GM04504 (cell line): ENCODE measurements around the gene ABCB9.

ENCODE experiments used
- DNase-seq: peaks from one replicate; pipeline ENCODE4 v3.0.0-alpha.2; 2012; ENCODE audit warnings: low read depth

ABCB9 gene

DNA sequence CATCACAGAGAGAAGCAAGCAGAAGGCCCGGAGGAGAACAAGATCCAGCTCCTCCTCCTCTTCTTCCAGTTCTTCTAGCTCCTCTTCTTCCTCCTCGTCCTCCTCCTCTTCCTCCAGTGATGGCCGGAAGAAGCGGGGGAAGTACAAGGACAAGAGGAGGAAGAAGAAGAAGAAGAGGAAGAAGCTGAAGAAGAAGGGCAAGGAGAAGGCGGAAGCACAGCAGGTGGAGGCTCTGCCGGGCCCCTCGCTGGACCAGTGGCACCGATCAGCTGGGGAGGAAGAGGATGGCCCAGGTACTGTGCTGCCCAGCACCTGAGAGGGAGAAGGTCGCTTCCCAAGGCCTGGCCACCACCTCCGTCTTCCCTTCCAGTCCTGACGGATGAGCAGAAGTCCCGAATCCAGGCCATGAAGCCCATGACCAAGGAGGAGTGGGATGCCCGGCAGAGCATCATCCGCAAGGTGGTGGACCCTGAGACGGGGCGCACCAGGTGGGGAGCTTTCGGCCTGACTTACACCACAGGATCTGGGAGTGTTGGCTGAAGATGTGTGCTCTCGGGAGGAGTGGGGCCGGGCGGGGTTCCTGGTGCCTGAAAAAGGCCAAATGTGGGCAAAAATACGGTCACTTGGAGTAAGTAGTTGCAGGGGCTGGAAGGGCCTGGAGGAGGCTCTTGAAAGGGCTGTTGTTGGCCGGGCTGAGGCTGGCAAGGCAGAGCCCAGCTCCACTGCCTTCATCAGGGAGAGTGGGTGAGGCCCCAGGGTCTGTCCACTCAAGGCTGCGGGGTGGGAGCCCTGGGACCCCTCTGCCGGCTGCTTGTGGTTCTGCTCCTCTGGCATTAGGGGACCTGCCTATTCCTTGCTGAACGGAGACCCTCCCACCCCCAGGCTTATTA lies 15.6 kb upstream of the ABCB9 start:
- DNase-seq: no peak

DNA sequence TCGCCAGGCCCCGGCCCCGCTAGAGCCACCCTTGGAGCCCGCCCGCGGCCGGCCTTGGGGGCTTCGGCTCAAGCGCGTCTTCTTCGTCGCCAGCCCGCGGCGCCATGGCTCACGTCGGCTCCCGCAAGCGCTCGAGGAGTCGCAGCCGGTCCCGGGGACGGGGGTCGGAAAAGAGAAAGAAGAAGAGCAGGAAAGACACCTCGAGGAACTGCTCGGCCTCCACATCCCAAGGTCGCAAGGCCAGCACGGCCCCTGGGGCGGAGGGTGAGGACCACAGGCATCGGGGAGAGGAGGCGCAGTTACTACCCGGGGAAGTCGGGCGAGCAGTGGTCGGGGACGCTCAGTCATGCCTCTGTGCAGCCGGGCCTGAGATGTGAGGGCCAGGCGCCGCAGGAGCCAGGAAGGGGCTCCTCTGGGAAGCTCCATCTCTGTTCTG lies 14.8 kb upstream of the ABCB9 start:
- DNase-seq: no peak

DNA sequence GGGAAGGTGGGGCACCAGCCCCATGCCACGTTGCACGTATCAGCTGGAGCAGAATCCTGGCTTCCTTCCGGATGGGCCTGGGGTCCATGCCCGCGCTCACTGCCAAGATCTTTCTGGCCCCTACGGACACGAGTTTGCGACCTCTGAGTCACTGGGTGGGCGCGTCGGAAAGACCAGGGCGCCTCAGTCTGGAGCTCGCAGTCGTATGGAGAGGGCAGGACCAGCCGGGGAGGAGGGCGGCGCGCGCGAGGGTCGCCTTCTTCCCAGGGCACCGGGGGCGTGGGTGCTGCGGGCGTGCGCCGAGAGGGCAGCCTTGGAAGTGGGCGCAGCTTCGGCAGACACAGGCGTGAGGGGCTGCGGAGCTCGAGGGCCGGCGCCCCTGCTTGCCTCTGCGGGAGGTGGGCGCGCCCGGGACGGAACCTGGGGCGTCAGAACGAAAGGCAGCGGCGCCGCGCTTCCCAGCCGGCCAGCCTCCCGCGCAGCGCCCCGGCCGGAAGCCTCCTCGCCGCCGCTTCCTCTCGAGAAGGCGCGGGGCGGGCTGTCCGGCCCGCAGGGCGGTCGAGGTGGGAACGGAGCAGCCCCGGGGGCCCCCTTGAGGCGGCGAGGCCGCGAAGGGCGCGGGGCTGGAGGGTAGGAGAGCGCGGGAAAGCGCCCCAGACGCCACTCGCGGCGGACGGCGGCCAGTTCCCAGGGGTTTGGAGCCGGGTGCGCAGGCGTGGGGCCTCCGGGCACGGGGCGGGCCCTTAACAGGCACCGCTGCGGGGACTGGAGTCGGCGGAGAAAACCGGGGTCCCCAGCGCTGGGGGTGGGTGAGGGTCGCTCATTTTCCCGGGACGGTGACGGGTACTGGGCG lies 14.1 kb upstream of the ABCB9 start, which contains the start of gene ARL6IP4:
TSS of gene ARL6IP4 (plus strand) at position 499 of the 853 bp plus-strand sequence. CDS start 459 bp downstream, outside the sequence.
- peak; percentile 30 for DNase-seq

DNA sequence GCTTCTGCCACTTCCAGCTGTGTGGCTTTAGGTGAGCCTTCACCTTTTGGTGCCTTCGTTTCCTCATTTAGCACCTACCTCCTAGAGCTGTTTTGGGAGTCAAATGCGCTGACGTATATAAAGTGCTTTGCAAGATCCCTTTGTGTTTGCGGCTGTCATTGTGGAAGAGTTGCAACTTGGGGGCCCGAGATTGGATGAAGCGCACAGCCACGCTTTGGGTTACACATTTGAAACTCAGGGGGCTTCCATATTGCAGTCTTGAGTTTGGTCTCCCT lies 13.6 kb upstream of the ABCB9 start:
- DNase-seq: no peak

DNA sequence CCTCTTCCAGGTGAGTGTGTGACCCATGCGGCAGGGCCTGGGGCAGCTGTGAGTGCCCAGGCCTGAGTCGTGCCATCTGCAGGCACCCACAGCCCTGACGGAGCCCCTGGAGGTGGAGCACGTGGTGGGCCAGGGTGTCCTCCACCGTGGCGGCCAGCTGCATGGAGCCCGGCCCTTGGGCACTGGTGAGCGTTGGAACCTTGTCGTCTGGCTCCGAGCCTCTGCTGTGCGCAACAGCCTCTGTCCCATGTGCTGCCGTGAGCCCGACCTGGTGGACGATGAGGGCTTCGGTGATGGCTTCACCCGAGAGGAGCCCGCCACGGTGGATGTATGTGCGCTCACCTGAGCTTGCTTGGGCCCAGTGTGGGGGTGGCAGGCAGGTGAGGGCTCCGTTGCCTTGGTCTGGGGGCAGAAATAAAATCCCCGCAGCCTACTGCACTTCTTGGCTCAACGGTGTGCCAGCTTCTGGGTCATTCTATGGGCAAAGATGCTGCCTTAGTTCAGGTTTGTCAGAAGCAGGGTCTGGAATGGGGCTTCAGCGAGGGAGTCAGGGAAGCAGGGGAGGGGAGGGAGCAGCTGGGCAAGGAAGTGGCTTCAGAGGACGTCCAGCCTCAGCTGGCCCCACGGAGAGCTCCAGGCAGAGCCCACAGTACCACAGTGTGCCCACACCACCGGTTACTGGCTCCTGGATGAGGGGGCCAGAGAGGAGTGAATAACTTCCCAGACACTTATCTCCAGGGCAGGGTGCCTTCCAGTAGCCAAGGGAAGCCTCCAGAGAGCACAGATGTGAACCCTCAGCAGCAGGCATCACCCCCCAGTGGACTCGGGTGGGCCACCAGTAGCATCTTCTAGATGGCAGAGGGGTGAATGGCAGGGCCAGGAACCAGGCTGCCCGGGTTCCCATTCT lies 13.0 kb upstream of the ABCB9 start:
- DNase-seq: no peak

DNA sequence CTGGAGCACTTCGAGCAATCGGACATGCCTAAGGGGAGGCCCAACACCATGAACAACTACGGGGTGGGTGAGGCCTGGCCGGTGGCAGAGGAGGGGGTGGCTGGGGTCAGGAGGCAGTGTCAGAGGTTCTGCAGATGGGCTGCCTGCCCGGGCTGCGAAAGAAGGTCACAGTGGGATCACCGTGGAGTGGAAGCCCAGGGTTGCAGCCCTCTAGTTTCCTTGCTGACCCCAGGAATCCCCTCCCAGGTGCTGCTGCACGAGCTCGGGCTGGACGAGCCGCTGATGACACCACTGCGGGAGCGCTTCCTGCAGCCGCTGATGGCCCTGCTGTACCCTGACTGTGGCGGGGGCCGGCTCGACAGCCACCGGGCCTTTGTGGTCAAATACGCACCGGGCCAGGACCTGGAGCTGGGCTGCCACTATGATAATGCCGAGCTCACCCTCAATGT lies 12.3 kb upstream of the ABCB9 start:
- DNase-seq: no peak

DNA sequence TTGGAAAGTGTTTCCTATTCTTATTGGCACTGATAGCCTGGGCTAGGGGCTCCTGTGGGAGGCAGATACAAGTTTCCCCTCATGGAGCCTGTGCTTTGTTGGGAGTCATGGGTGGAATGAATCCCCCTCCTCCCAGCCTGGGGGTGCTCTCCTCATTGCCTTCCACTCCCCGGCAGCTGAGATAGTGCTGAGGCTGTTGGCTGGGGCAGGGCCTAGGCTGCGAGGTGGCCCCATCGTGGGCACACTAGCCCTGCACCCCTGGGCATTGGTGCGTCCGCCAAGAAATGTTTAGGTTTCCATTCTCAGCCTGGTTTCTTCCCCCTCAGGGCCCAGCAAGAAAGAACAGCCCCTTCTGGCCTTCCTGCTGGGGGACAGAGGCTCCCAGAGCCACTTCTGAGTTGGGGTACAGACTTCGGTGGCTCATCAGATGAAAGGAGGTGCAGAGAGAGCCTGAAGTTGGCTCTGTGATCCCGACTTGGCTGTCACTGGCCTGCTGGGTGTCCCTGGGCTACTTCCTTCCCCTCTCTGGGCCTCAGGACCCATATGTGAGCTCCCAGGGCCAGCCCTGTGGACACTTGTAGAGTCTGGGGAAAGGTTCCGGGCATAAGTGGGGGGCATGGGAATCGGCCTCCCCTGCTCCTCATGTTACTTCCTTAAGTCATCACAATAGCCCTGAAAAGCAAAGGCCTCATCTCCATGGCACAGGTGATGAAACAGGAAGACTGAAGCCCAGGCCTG lies 11.6 kb upstream of the ABCB9 start:
- no peak for DNase-seq

DNA sequence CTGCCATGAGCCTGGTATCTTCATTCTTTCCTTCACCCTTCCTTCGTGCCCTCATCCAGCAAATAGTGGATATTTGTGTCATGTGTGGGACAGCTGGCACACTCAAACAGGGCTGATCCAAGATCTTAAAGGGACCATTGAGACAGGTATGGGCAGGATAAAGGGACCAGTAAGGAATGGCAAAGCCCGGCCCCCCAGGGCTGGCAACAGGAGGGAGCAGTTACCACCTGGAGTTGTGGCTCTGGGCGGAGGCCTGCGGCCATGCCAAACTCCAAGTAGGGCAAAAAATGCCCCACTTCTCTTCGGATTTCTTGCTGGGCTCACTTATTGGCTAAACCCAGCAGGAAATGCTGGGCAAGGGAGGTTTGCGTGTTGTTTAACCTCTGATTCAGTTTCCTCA lies 10.9 kb upstream of the ABCB9 start:
- no peak for DNase-seq

DNA sequence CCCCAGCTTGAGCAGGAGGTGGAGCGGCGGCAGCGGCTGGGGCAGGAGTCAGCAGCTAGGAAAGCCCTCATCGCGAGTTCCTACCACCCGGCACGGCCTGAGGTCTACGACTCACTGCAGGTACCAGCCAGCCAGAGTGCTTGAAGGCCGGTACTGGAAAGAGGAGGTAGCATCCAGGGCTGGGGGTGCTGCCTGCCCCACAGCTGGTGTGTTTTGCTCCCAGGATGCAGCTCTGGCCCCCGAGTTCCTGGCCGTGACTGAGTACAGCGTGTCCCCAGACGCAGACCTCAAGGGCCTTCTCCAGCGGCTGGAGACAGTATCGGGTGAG lies 10.3 kb upstream of the ABCB9 start:
- DNase-seq: no peak

DNA sequence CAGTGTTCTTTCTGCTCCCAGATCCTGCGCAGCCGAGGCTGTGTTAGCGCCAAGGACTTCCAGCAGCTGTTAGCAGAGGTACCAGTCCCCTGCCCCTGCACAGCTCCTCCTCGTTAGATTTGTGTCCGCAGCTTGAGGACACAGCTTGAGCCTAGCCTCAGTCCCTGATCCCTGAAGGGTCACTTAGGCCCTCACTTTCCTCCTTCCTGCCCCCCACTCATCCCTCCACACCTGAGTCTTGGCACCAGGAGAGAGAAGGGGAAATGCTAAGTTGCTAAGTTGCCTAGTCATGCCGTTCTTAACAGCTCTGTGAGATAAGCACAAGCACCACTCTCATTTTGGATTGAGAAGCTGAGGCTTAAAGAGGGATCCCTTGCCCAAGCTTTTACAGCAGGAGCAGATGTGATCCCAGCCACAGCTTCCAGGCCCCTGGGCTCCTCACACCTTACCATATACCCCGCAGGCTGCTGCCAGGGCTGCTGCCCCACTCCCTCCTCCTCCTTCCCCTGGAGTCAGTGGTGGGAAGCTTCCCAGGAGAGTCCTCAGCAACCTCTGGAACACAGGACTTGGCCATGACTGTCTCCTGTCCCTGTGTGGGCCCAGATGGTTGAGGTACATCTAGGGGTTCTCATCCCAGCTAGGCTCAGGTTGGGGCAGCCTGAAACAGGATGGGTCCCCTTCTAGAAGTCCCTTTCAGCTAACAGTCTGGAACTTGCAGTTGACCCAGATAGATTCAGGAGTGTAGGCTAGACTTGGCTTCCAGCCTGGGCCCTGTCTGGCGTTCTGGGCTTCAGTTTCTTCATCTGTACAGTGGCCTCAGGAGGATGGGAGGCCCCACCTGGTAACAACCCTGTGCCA lies 9.8 kb upstream of the ABCB9 start:
- no peak for DNase-seq

DNA sequence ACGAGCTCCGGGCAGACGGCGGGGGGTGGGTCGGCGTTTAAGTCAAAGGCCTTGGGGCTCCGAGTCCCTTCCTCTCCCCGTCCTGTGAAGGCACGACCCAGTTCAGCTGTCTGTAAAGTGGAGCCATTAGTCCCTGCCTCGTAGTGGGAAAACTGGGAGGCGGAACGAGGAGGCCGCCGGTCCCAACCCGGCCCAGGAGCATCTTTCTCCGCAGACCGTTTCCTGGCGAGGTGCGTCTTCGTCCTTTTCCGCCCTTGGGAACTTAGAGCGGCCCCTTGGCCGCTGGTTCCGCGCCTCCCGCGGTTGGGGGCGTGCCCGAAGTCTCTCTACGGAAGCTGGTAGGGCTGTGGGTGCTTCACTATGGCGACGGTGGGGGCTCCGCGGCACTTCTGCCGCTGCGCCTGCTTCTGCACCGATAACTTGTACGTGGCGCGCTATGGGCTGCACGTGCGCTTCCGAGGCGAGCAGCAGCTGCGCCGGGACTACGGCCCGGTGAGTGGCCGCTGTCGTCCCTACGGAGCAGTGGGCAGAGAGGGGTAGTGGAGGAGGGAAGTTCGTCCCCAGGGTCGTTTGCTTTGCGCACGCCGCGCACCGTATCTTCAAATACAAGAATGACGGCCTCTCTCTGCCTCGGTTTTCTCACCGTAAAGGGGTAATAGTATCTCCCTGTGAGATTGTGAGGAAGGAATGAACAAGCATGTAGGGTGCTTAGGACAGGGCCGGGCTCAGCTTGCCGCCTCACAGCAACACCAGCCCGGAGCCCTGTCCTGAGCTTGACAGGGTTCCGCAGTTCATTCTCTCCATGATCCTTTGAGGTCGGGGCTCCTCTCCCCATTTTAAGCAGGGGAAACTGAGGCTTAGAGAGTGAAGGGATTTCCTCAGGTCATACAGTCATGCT lies 8.9 kb upstream of the ABCB9 start, which contains the start of gene OGFOD2:
TSS of gene OGFOD2 (plus strand) at position 353 of the 898 bp plus-strand sequence. CDS start at position 361, 8 bp downstream.
- DNase-seq: peak; percentile 80

DNA sequence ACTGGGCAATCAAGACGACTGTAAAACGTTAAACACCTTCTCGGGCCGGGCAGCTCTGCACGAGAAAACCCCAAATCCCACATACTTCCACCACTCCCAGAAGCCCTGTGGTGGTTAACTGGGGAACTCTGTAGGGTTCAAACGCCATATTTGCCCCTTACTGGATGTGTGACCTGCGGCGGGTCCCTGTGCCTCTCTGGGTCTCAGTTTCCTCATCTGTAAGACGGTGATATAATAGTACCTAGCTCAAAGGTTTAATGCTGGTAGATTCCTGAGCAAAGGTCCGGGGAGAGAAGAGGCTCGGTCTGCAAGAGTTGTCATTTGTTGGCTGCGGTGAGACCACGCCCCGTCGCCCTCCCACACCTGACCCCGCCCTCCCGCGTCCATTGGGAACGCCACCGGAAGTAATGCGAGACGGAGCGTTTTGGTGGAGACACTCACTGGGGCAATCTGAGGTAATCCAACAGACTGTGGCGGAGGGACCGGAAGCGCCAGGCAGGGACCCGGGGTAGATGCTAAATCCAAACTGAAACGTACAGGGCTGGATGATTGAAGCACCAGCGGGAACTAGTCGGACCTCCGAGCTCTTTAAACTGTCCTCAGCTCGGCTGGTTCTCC lies 8.1 kb upstream of the ABCB9 start:
- peak; percentile 98 for DNase-seq

DNA sequence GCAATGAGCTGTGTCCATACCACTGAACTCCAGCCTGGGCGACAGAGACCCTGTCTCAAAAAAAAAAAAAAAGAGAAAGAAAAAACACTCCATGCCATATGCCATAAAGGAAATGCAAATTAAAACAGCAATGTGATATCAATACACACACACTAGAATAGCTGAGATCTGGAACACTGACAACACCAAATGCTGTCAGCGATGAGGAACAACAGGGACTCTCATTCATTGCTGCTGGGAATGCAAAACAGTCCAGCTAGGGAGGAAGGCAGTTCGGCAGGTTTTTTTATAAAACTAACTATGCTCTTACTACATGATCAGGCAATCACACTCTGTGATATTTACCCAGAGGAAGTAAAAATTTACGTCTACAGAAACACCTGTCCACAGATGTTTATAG lies 3.4 kb upstream of the ABCB9 start:
- DNase-seq: no peak

DNA sequence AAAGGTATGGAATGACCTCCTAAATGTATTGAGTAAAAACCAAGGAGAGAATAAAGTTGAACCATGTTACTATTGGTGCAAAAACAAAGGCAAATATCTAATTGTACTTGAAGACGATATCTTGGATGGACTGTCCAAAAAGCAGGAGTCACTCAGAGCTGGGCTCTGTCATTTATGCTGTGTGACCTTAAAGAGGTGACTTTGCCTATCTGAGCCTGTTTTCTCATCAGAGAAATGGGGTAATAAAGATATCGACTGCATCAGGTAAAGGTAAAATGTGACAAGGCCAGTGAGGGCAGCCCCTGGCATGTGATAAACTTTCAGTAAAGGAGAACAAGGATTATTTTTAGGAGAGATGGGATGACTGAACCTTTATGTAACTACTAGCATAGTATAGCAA lies 1.8 kb upstream of the ABCB9 start:
- DNase-seq: no peak

DNA sequence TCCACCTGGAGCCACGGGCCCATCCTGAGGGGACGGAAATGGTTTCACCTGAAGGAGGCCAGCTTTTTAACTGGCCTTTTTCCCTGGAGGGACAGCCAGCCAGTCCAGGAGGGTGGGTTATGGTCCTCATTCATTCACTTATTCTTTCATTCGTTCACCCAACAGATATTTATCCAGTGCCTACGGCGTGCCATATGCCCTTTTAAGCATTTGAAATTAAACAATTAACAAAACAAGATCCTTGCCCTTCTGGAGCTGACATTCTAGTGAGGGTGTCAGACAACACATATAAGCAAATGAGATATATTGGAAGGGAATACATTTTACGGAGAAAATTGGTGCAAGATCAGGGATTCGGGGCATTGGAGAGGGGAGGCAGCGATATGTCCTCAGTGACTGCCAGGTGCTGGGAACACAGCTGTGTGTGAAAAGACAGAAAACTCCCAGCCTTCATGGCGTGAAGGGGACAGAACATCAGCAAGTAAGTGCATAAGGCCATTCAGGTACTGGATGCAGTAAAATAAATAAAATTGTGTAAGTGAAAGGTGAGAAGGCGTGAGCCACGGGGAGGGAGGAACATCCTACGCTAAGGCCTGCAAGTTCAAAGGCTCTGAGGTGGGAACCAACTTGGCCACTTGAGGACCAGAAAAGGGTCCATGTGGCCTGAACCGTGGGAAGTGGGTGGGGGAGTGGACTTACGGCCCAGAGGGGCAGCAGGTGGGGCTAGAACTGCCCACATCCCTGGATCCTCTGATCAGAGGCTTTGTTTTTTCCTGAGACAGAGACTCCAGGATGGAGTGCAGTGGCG lies 684 bp upstream of the ABCB9 start:
- DNase-seq: no peak

DNA sequence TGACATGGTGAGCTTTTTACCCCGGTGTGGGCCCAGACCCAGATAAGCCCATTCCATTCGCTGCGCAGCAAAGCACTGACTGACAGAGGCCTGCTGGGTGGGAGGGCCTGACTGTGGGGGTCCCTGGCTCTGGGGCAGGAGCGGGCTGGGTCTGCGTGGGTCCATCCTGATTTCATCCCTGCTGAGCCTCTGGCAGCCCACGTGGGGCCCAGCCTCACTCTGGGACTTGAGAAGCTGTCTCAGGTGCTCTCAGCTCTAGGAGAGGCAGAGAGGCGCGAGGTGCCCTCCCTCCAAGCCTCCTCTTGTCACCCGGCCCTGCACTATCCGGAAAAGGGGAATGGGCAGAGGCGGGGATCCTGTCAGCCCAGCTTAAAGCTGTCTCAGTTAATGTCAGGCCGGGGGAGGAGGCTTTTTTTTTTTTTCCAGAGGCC lies 927 bp downstream of the ABCB9 start:
- no peak for DNase-seq

DNA sequence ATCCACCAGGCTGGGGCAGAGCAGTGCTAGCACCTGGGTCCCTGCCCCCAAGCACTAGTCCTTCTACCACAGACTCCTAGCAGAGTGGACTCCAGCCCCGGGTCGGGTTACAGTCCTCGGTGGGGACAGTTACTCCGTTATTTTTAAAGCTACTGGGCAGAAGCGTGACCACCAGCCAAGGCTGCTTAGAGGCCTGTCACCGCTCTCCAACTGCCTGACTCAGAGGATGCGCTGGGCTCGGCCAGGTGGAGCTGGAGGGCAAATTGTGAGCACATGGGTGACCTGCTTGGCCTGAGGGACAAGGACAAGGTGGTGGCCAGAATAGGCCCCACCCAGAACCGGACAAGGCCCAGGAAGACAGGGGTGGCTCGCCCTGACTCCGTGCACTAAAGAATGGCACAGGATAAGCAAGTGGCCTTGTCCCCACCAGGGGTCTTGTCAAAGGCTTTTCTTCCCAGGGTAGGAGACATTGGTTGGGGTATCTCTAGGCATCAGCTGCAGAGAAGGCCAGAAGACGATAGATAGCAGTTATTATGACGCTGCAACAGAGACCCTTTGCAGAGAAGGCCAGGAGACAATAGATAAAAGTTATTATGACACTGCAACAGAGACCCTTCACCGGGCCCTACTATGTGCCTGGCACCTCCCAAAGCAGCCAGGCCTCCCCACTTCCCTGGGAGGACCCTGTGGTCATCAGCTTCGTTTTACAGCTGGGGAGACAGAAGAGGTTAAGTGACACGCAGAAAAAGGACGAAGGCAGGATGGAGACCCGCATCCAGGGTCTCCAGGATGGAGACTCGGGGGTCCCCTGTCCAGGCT lies 1.6 kb downstream of the ABCB9 start:
- no peak for DNase-seq
